Heart right ventricle (tissue), 16 donors: Measurements from ENCODE around the gene CBFA2T3. TPM values are rescaled to one million over a fixed set of nuclear protein-coding genes. Genes with fewer than 3 reads are reported as not detected.

Experiments used
- ATAC-seq, 8 donors: fragments of 200-7000 bp; cut with Tn5 transposase; one replicate each; pipeline ENCODE4 v1.9.1; 2020; ENCODE audit warnings: mild to moderate bottlenecking in 8 of 8, moderate library complexity in 8 of 8, moderate number of reproducible peaks in 1 of 8
- DNase-seq, 2 donors: peaks; one replicate each; pipeline ENCODE4 v3.0.0-alpha.2; 2020
- H3K27ac ChIP-seq, 10 donors: fragments of 200-600 bp; sonication (generic) in 2 of 10; one replicate each; pipeline versions ENCODE4 v1.5.0 to v1.8.0; 2020 to 2022; ENCODE audit warnings: mild to moderate bottlenecking in 3 of 10
- H3K27me3 ChIP-seq, 7 donors: fragments of 200-600 bp; one replicate each; pipeline ENCODE4 v1.8.0; 2021 to 2022; ENCODE audit warnings: mild to moderate bottlenecking in 2 of 7
- H3K36me3 ChIP-seq, 9 donors: fragments of 200-600 bp; sonication (generic) in 1 of 9; one replicate each; pipeline versions ENCODE4 v1.5.0 to v1.8.0; 2020 to 2022; ENCODE audit warnings: mild to moderate bottlenecking in 2 of 9
- H3K4me1 ChIP-seq, 9 donors: fragments of 200-600 bp; sonication (generic) in 1 of 9; one replicate each; pipeline versions ENCODE4 v1.5.0 to v1.8.0; 2020 to 2022; ENCODE audit warnings: mild to moderate bottlenecking in 4 of 9
- H3K4me3 ChIP-seq, 10 donors: fragments of 200-600 bp; sonication (generic) in 2 of 10; one replicate each; pipeline versions ENCODE4 v1.5.0 to v1.8.0; 2020 to 2022; ENCODE audit warnings: mild to moderate bottlenecking in 7 of 10, moderate library complexity in 2 of 10
- H3K9me3 ChIP-seq, 11 donors: fragments of 200-600 bp in 10 of 11; sonication (generic) in 2 of 11; one replicate each; pipeline versions ENCODE4 v1.5.0 to v1.8.0; 2013 to 2022; ENCODE audit warnings: mild to moderate bottlenecking in 2 of 11, control low read depth in 1 of 11, moderate library complexity in 1 of 11
- CTCF ChIP-seq, 9 donors: fragments of 200-600 bp; sonication (generic) in 2 of 9; IDR thresholded peaks; one replicate each; pipeline versions ENCODE4 v1.5.0 to v1.8.0; 2021 to 2022; ENCODE audit warnings: antibody characterized with exemption in 9 of 9, mild to moderate bottlenecking in 5 of 9, moderate library complexity in 1 of 9
- WGBS, 2 donors: extraction: QIAGEN DNeasy Blood & Tissue Kit; methylation state at CpG; one replicate each; pipeline ENCODE4 v1.1.7; 2013; ENCODE audit warnings: inconsistent platforms in 1 of 2; 5-methylcytosine and 5-hydroxymethylcytosine counted together
- intact Hi-C, 10 donors: fragments of 100-400 bp; cut with DNase I; formaldehyde crosslinking; loops; one replicate each; pipeline versions ENCODE4 v1.11.1 to v1.14.2; 2022
- polyA plus RNA-seq, 2 donors: library from polyadenylated mRNA; stranded (reverse); fragments of 200-250 nt; gene quantifications; one replicate each; pipeline ENCODE4 v1.2.3, GENCODE V29; 2013
- total RNA-seq, 10 donors: library from RNA; stranded (reverse); fragmentation: NEBNext Ultra II Directional in 3 of 10; extraction: Animal tissue kit (Norgen Biotek cat#: 25700) in 3 of 10; gene quantifications; one replicate each; pipeline versions ENCODE4 v1.2.1 to v1.2.4, GENCODE V29; 2021 to 2023
- donor health status: Arrhythmogenic right ventricular cardiomyopathy.
- donor health status: ischemic (EF 13 %, LVEDD 7.1; RV severe dilation, severe dysfunction).
- donor health status: healthy with polysubstance abuse.
- donor health status: DM: no; HTN: yes; CAD: no.
- donor health status: DM: no; HTN: no; CAD: no.
- donor health status: ischemic (EF 25% LVEDD 6.9; RV normal size, moderate dysfunction).
- donor health status: ischemic (EF 25% LVEDD 5.7; RV mildly dilated, moderate dysfunction).
- donor health status: healthy.
- donor health status: DM: yes; HTN: yes; CAD: no.
- donor health status: Ischemic cardiomyopathy.
- donor health status: ischemic (EF 35%, LVEDD 5.7; RV mildly dilated, moderate dysfunction).
- donor health status: nonischemic (EF 11% LVEDD 7.7; RV severe dilation, severe dysfunction).
- donor health status: DM: yes; HTN: yes; CAD: no.
- donor health status: PGD.
- donor health status: ischemic (EF 29% LVEDD 5.4; RV normal size, mild dysfunction).
- donor health status: nonischemic (EF 23%, LVEDD 6.1; RV moderate dilation, normal function).

The CBFA2T3 gene
- total and polyA plus RNA-seq, 12 donors = 3.1 to 17.6 (median 6.1) TPM

- ATAC-seq (no peak), DNase-seq (no peak)
- no peak for TF ChIP-seq CTCF (IDR thresholded peaks at IDR 0.05)
- no peak overlapping the region for H3K27ac ChIP-seq
- H3K4me3 ChIP-seq = no peak overlapping the region
- intact Hi-C loops = loop anchor here in 1 of 10 donors (5.0 kb wide), 1 partner anchor 921 kb away; no protein-coding TSS in a partner anchor
- WGBS, 2 donors = 95 to 96% methylated on average over 26 of the region's 26 CpGs
- no peaks in the 10 kb centered on the region for H3K4me1 ChIP-seq
- no peaks in the 10 kb centered on the region for H3K9me3 ChIP-seq
- no peaks in the 10 kb centered on the region for H3K27me3 ChIP-seq
- H3K36me3 ChIP-seq = peaks cover 0 to 71% (median 7%) of the 10 kb centered on the region in 9 donors
Measured at GRCh38 chr16:88826070-88826840, 150.8 kb downstream of the CBFA2T3 start.

- ATAC-seq (no peak), DNase-seq (no peak)
- H3K36me3 ChIP-seq = peaks cover 0 to 71% (median 7%) of the 10 kb centered on the region in 9 donors
- no peaks in the 10 kb centered on the region for H3K27me3 ChIP-seq
- intact Hi-C loops = loop anchor here in 1 of 10 donors (5.0 kb wide), 1 partner anchor 922 kb away; no protein-coding TSS in a partner anchor
- H3K4me1 ChIP-seq = no peaks in the 10 kb centered on the region
- no peak for TF ChIP-seq CTCF (IDR thresholded peaks at IDR 0.05)
- H3K9me3 ChIP-seq = no peaks in the 10 kb centered on the region
- WGBS, 2 donors = 83 to 97% methylated on average over 7 to 12 of the region's 12 CpGs
- H3K4me3 ChIP-seq = no peak overlapping the region
- H3K27ac ChIP-seq = no peak overlapping the region
Measured at GRCh38 chr16:88825146-88825545, 151.9 kb downstream of the CBFA2T3 start.

Other genes starting within 250 kb of the CBFA2T3 start
- 10 to 100 TPM; 12.3 to 38.0 (median 16.4) TPM for gene PIEZO1, start 192.0 kb downstream of the CBFA2T3 start, total RNA-seq
- 10 to 100 TPM; 51.3 to 78.2 TPM for gene PIEZO1, start 192.0 kb downstream of the CBFA2T3 start, polyA plus RNA-seq
- gene CDT1, start 173.4 kb downstream of the CBFA2T3 start, total RNA-seq = 1 to 10 TPM in 4 of 10 donors, under 1 TPM in 6; 0.21 to 2.6 (median 0.58) TPM
- under 1 TPM; 0.15 to 0.22 TPM for gene CDT1, start 173.4 kb downstream of the CBFA2T3 start, polyA plus RNA-seq
- gene APRT, start 165.3 kb downstream of the CBFA2T3 start, total RNA-seq = 10 to 100 TPM; 20.8 to 58.0 (median 35.4) TPM
- gene APRT, start 165.3 kb downstream of the CBFA2T3 start, polyA plus RNA-seq = 100 to 1,000 TPM in 1 of 2 donors, 10 to 100 TPM in 1; 68.4 to 166 TPM
- gene GALNS, start 120.3 kb downstream of the CBFA2T3 start, total RNA-seq = 10 to 100 TPM; 11.5 to 18.7 (median 13.8) TPM
- gene GALNS, start 120.3 kb downstream of the CBFA2T3 start, polyA plus RNA-seq = 10 to 100 TPM; 13.3 to 17.6 TPM
- gene TRAPPC2L, start 120.1 kb downstream of the CBFA2T3 start, total RNA-seq = 10 to 100 TPM; 44.5 to 58.0 (median 50.9) TPM
- 10 to 100 TPM; 37.5 to 63.3 TPM for gene TRAPPC2L, start 120.1 kb downstream of the CBFA2T3 start, polyA plus RNA-seq
- gene PABPN1L, start 110.5 kb downstream of the CBFA2T3 start, total RNA-seq = under 1 TPM in 1 of 10 donors, not detected in 9; 0.21 TPM
- not detected for gene PABPN1L, start 110.5 kb downstream of the CBFA2T3 start, polyA plus RNA-seq
- gene ACSF3, start 116.6 kb upstream of the CBFA2T3 start, total RNA-seq = 10 to 100 TPM; 11.0 to 22.5 (median 17.8) TPM
- gene ACSF3, start 116.6 kb upstream of the CBFA2T3 start, polyA plus RNA-seq = 10 to 100 TPM; 14.7 to 36.9 TPM
- under 1 TPM in 2 of 10 donors, not detected in 8; 0.08 to 0.16 TPM for gene CDH15, start 194.5 kb upstream of the CBFA2T3 start, total RNA-seq
- gene CDH15, start 194.5 kb upstream of the CBFA2T3 start, polyA plus RNA-seq = under 1 TPM in 1 of 2 donors, not detected in 1; 0.45 TPM
- gene SLC22A31, start 223.3 kb upstream of the CBFA2T3 start, total RNA-seq = under 1 TPM in 1 of 10 donors, not detected in 9; 0.36 TPM
- under 1 TPM in 1 of 2 donors, not detected in 1; 0.20 TPM for gene SLC22A31, start 223.3 kb upstream of the CBFA2T3 start, polyA plus RNA-seq
- 10 to 100 TPM in 2 of 10 donors, 1 to 10 TPM in 8; 5.9 to 11.3 (median 8.8) TPM for gene ZNF778, start 240.5 kb upstream of the CBFA2T3 start, total RNA-seq
- gene ZNF778, start 240.5 kb upstream of the CBFA2T3 start, polyA plus RNA-seq = 1 to 10 TPM; 1.7 to 1.8 TPM